LNCAP (cell line): ENCODE results near the gene CACNG5.

ENCODE experiments used
- TF ChIP-seq, protein P1 (sequence below): fragments of 450-650 bp; IDR thresholded peaks from 2 replicates; pipeline ENCODE4 v1.5.1; 2017; ENCODE audit warnings: mild to moderate bottlenecking

The CACNG5 gene

DNA sequence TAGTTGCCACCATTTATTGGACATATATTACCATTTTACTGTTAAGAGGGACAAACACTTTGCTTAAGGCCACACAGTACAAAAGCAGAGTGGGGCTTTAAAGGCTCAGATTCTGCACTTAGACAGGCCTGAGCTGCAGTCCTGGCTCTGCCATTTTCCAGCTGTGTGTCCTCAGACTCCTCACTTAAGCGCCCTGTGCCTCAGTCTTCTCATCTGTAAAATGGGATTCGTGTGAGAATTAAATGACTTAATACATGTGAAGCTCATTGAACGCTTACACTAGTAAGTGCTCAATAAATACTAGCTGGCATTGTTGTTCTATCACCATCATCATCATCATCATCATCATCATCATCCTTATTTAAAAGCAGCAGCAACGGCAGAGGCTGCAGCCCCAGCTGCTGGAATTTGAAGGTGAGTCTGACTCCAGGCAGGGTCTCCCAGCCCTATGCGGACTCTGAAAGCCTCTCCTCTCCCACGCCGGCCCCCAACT lies 445 bp upstream of the CACNG5 start:
- TF ChIP-seq, protein P1, sequence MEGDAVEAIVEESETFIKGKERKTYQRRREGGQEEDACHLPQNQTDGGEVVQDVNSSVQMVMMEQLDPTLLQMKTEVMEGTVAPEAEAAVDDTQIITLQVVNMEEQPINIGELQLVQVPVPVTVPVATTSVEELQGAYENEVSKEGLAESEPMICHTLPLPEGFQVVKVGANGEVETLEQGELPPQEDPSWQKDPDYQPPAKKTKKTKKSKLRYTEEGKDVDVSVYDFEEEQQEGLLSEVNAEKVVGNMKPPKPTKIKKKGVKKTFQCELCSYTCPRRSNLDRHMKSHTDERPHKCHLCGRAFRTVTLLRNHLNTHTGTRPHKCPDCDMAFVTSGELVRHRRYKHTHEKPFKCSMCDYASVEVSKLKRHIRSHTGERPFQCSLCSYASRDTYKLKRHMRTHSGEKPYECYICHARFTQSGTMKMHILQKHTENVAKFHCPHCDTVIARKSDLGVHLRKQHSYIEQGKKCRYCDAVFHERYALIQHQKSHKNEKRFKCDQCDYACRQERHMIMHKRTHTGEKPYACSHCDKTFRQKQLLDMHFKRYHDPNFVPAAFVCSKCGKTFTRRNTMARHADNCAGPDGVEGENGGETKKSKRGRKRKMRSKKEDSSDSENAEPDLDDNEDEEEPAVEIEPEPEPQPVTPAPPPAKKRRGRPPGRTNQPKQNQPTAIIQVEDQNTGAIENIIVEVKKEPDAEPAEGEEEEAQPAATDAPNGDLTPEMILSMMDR = no peak

- TF ChIP-seq, protein P1 = no peak
Measured at GRCh38 chr17:66835476-66835875, 559 bp downstream of the CACNG5 start.

DNA sequence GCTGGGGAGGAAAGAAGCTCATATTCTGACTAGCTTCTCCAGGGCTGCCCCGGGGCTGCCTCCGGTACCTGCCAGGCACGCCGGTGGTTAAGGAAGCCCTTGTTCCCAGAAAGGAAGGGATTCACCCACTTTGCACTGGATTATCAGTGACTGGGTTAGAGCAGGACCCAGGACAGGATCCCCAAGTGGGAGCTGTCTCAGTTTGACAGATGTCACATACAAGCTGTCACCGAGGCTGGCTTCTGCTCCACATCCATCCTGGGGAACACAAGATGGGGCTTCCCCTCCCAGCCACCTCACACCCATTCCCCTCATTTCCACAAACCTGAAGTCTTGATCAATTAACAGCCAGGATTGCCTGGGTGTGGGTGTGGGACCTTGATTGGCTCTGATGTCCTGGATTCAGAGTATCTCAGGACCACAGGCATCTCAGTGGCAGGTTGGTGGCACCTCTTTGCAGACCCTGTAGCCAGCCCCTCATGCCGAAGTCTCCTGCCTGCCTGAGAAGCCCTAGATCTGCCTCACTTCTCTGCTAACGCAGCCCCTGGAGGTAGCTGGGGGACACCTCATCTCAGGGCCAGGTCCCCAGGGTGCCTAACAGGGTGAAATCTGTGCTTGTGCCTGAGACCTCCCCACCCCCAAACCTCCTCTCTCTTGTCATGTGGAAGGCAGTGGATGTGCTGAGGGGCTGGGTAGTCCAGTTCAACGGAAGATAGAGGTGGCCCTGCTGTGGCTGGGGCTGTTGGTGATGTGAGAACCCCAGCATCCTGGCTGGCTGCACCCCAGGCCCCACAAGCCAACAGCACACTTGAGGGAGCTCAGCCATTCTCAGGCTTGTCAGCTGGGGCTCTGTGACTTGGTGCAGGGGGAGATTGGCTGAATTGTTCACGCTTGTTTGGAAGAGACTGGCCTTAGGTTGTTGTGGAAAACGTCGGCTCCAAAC lies 1.4 kb downstream of the CACNG5 start:
- TF ChIP-seq, protein P1 = no peak

GRCh38 chr17:66837226-66837625 lies 2.3 kb downstream of the CACNG5 start:
- TF ChIP-seq, protein P1 = no peak

DNA sequence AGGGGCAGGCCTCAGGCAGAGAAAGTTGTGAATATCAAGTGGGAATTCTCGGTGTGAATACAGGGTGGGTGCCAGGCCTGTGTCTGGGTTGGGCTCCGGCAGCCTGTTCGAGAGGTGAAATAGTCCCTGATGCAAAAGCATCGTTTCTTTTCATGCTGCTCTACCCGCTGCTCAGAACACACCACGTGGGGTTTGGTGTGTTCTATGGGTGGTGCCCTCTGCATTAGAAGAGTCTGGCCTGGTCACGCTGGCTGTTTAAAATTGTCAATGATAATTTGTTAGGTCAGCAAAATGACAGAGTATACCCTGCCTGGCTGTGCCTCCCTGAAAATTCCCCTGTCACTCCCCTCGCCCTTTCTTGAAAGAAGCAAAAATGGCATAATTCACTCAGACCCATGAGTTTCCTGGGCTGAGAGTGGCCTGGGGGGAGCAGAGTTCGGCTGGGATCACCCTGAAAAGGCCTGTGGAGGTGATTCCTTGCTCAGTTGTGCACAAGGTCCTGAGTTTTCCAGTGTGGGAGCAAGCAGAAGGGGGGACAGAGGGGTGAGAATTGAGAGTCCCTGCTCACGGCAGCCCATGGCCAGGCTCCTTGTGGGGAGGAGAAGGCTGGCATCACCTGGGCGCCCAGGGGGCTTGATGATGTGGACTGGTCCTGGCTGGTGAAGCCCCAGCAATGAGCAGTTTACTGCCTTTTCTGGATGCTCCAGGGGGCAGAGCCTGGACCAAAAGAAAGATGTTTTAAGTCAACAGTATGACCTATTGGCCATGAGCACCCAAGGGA lies 3.2 kb downstream of the CACNG5 start:
- TF ChIP-seq, protein P1 = no peak

- TF ChIP-seq, protein P1 = no peak
Measured at GRCh38 chr17:66839616-66840015, 4.7 kb downstream of the CACNG5 start.

- TF ChIP-seq, protein P1 = no peak
Measured at GRCh38 chr17:66840061-66840460, 5.1 kb downstream of the CACNG5 start.
